T-helper 22 cell (primary cell): ENCODE results near the gene MGAT4B.
"Not testable (repeated sequence)": the region's sequence is repeated elsewhere in the genome, so short reads cannot be mapped to it uniquely, and the experiment has no call there.

ENCODE experiments used
- DNase-seq: peaks from one replicate; pipeline ENCODE4 v3.0.0-alpha.2; 2020; ENCODE audit warnings: low read depth

The MGAT4B gene

GRCh38 chr5:179794575-179794974 is 12.1 kb downstream of the MGAT4B start:
- no peak for DNase-seq

- DNase-seq = no peak
Observed at GRCh38 chr5:179794171-179794570, 12.5 kb downstream of the MGAT4B start.

GRCh38 chr5:179793468-179794139 is 13.1 kb downstream of the MGAT4B start, which contains the start of gene LTC4S:
Gene LTC4S (plus strand): TSS chr5:179793986. CDS start chr5:179794081, 95 bp downstream.
- peak; percentile 52 for DNase-seq

GRCh38 chr5:179792612-179793467 is 13.8 kb downstream of the MGAT4B start:
- DNase-seq = no peak

GRCh38 chr5:179791881-179792611 is 14.6 kb downstream of the MGAT4B start:
- no peak for DNase-seq

GRCh38 chr5:179789278-179789677 is 17.4 kb downstream of the MGAT4B start:
- DNase-seq = not testable (repeated sequence)

GRCh38 chr5:179788193-179788854 is 18.3 kb downstream of the MGAT4B start:
- no peak for DNase-seq

- no peak for DNase-seq
Observed at GRCh38 chr5:179786861-179787260, 19.8 kb downstream of the MGAT4B start.

- no peak for DNase-seq
Observed at GRCh38 chr5:179783128-179783527, 23.5 kb downstream of the MGAT4B start.

GRCh38 chr5:179781846-179782245 is 24.8 kb downstream of the MGAT4B start:
- no peak for DNase-seq

GRCh38 chr5:179780362-179780761 is 26.3 kb downstream of the MGAT4B start:
- DNase-seq = no peak

GRCh38 chr5:179779826-179780225 is 26.8 kb downstream of the MGAT4B start:
- DNase-seq = no peak

GRCh38 chr5:179778591-179778990 is 28.1 kb downstream of the MGAT4B start:
- no peak for DNase-seq

- no peak for DNase-seq
Observed at GRCh38 chr5:179777909-179778308, 28.8 kb downstream of the MGAT4B start.

- no peak for DNase-seq
Observed at GRCh38 chr5:179777456-179777855, 29.2 kb downstream of the MGAT4B start.

GRCh38 chr5:179776411-179776938 is 30.2 kb downstream of the MGAT4B start:
- DNase-seq = no peak

GRCh38 chr5:179774442-179774841 is 32.2 kb downstream of the MGAT4B start:
- DNase-seq = no peak

GRCh38 chr5:179773686-179774040 is 33.0 kb downstream of the MGAT4B start:
- DNase-seq = no peak

- DNase-seq = no peak
Observed at GRCh38 chr5:179772351-179772750, 34.3 kb downstream of the MGAT4B start.

- no peak for DNase-seq
Observed at GRCh38 chr5:179771311-179771895, 35.3 kb downstream of the MGAT4B start.

- DNase-seq = no peak
Observed at GRCh38 chr5:179769796-179770195, 36.9 kb downstream of the MGAT4B start.
